ENCODE data around the gene TNS3. TPM values are rescaled to one million over a fixed set of nuclear protein-coding genes. Genes with fewer than 3 reads are reported as not detected.

Gene TNS3
- total RNA-seq, 8 experiments from 2014 or later: 2.6 to 49.9 (median 8.7) TPM

DNA sequence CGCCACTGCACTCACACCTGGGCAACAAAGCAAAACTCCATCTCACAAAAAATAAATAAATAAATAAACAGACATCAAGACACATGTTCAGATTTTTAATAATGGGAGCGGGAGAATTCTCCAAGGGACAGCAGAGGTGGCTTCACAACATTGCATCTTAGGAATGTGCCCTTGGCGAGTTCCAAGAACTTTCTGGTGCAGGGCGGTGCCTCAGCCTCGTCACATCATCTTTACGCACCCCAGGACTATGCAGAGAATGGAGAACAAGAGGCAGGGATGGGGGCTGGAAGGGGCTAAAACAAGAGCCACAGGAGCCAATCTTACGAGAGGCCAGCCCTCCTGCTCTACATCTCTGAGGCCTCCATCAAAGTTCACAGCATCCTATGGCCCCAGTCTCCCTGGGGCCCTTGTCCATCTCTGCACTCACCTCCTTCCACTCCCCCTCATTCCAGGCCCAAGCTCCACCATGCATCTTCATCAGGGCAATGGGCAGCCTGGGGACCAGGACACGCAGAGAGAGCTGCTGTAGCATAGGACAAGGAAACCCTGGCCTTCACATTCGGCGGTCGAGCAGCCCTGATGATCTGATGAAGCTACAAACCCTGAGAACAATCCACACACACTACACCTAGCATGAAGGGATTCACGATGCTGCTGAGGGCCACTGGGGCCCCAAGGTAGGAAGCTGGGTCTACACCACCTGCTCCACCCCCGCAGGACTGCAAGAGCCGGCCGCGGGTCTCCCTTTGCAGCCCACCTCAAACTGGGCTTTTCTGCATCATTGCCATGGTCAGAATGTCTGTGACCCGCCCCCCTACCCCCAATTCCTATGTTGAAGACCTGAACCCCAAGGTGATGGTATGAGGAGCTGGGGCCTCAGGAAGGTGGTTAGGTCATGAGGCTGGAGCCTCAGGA is 22.3 kb downstream of the TNS3 start:
- ATAC-seq (replicated peaks in 6 of 8): no peak
- Histone ChIP-seq H3K4me1 (replicated peaks in 1 of 2) (no peaks in the 10 kb centered on the region), H3K27ac (no peak overlapping the region), H3K4me3 (no peak overlapping the region)
- in situ Hi-C loops (cut with MboI; ENCODE audit: low pct_unique_long_range_greater_than_20kb in 2 of 9, low sequenced_read_pairs in 9 of 9, unreplicated experiment in 9 of 9): no loop called here
- 60 to 100% (median 100%) methylated on average over 1 to 6 of the region's 17 CpGs; no CpG with 5 or more reads in 3 of the 10 experiments for WGBS, 10 experiments

DNA sequence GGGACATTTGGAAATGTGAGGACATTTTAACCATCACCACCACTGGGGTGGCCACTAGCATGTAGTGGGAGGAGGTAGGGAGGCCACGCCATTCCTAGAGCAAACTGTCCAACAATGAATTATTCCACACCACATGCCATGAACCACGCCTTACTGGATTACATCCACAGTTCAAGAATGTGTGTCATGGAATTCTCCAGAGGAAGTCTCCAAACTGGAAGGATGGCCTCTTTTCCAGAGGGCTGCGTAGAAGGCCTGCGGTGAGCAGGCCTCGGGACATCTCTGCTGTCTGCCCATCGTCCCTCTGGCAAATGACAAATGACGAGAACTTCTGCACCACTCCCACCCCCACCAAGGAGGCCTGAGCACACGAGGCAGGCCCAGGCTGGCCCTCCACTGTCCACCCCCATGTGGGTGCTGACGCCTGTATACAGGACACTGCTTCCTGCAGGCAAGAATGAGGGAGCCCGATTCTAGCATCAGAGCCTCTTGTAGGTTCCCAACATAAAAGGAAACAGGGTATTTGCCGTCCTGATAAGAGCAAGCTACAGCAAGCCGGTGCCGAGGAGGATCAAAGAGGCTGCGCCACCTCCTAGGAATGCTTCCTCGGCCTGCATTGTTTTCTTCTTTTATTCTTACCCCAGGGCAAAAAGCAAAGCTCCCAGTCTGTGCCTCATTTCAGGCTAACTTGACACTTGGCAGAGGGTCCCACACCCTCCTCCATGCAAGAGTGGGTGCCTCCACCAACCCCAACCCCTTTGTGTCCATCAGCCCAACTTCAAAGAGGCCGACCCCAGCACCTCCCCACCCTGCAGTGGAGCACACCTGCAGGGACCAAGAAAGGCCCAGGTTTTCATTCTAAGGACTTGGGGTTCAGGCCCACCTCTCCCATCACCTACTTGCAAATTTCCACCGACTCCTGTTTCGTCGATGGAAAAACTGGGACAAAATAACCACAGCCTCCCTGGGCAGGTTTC is 23.9 kb downstream of the TNS3 start:
- Histone ChIP-seq H3K4me3 (no peak overlapping the region), H3K4me1 (replicated peaks in 1 of 2) (no peaks in the 10 kb centered on the region), H3K27ac (no peak overlapping the region)
- WGBS, 10 experiments: 15 to 95% (median 71%) methylated on average over 2 to 8 of the region's 19 CpGs; no CpG with 5 or more reads in 3 of the 10 experiments
- peak in 3 of 8 experiments; percentile 54 to 91 (median 79) for ATAC-seq (replicated peaks in 6 of 8)
- in situ Hi-C loops (cut with MboI; ENCODE audit: low pct_unique_long_range_greater_than_20kb in 2 of 9, low sequenced_read_pairs in 9 of 9, unreplicated experiment in 9 of 9): no loop called here

DNA sequence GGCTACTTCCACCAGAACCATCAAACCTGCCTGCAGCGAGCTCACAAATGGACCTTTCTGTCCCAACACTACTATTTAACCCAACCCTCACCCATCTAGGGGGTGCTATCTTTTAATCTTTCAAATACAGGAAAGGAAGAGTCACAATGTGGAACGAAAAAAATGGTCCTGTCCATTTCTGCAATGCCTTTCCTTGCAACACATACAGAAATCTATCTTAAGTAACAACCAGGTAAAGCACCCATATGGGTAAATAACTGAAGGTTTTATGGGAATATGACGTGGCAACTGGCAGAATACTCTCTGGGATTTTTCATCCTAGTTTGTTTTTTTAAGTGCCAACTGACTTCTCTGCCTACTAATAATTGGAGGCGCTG is 24.6 kb downstream of the TNS3 start:
- Histone ChIP-seq H3K4me3 (no peak overlapping the region), H3K4me1 (replicated peaks in 1 of 2) (no peaks in the 10 kb centered on the region), H3K27ac (no peak overlapping the region)
- in situ Hi-C loops (cut with MboI; ENCODE audit: low pct_unique_long_range_greater_than_20kb in 2 of 9, low sequenced_read_pairs in 9 of 9, unreplicated experiment in 9 of 9): no loop called here
- WGBS, 10 experiments: 38 to 100% (median 95%) methylated on average over 1 to 3 of the region's 4 CpGs; no CpG with 5 or more reads in 2 of the 10 experiments
- ATAC-seq (replicated peaks in 6 of 8): no peak

DNA sequence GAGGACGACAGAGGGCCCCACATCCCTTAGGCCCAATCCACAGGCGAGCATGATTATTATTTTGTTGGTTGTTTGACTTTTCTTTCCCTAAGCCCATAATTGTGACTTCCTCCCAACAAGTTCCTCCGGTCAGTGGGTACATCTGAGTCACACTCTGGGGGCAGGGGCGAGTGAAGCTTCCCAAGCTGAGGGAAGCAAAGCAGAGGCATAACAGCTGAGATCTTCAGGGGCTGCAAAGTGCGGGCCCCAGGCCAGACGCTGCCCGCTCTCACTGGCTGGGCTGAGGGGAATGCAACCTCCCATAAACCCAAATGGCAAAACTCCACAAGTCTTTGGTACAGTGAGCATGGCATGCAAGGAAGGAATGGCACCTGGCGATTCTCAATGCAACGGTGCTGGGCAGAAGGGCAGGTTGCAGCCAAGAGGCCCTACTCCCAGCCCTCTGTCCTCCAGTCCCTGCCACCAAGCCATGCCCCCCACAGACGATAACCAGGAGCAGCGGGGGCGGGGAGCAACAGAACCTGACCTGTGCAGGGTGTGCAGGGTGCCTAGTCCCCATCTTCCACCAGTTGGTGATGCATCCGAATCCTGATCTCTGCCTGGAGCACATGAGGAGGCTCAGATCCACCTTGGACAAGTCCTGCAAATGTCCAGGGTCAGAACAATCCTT is 25.3 kb downstream of the TNS3 start:
- in situ Hi-C loops (cut with MboI; ENCODE audit: low pct_unique_long_range_greater_than_20kb in 2 of 9, low sequenced_read_pairs in 9 of 9, unreplicated experiment in 9 of 9): no loop called here
- ATAC-seq (replicated peaks in 6 of 8): no peak
- Histone ChIP-seq H3K4me3 (no peak overlapping the region), H3K4me1 (replicated peaks in 1 of 2) (no peaks in the 10 kb centered on the region), H3K27ac (no peak overlapping the region)
- 88 to 100% (median 92%) methylated on average over 1 to 8 of the region's 13 CpGs; no CpG with 5 or more reads in 3 of the 10 experiments for WGBS, 10 experiments

DNA sequence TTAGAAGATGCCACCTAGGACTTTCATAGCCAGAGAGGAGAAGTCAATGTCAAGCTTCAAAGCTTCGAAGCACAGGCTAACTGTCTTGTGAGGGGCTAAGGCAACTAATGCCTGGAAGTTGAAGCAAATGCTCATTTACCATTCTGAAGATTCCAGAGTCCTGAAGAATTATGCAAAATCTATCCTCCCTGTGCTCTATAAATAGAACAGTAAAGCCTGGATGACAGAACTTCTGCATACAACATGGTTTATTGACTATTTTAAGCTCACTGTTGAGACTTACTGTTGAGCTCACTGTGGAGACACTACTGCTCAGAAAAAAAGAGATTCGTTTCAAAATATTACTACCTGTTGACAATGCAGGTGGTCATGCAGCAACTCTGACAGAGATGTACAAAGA is 28.6 kb downstream of the TNS3 start:
- H3K4me1 ChIP-seq (replicated peaks in 1 of 2): no peaks in the 10 kb centered on the region
- 80 to 100% (median 96%) methylated on average over 1 to 2 of the region's 2 CpGs; no CpG with 5 or more reads in 2 of the 10 experiments for WGBS, 10 experiments
- no peak overlapping the region for H3K27ac ChIP-seq
- H3K4me3 ChIP-seq: no peak overlapping the region
- in situ Hi-C loops (cut with MboI; ENCODE audit: low pct_unique_long_range_greater_than_20kb in 2 of 9, low sequenced_read_pairs in 9 of 9, unreplicated experiment in 9 of 9): no loop called here
- peak in 3 of 8 experiments; percentile 2 to 45 (median 20) for ATAC-seq (replicated peaks in 6 of 8)

DNA sequence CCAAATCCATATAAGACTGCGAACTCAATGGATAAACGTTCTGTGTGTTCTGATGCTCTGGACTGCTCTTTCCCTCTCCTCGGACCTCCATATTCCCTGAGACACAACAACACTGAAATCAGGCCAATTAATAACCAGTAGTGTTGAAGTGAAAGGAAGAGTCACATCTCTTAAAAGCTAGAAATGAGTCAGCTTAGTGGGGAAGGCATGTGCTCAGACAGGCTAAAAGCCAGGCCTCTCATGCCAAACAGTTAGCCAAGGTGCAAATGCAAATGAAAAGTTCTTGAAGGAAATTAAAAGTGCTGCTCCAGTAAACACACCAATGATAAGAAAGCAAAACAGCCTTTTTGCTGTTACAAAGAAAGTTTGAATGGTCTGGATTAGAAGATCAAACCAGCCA is 29.3 kb downstream of the TNS3 start:
- no peak overlapping the region for H3K27ac ChIP-seq
- 0 to 83% (median 46%) methylated on average over 1 to 3 of the region's 3 CpGs; no CpG with 5 or more reads in 3 of the 10 experiments for WGBS, 10 experiments
- no peak overlapping the region for H3K4me3 ChIP-seq
- peak in 4 of 8 experiments; percentile 8 to 70 (median 34) for ATAC-seq (replicated peaks in 6 of 8)
- in situ Hi-C loops (cut with MboI; ENCODE audit: low pct_unique_long_range_greater_than_20kb in 2 of 9, low sequenced_read_pairs in 9 of 9, unreplicated experiment in 9 of 9): no loop called here
- H3K4me1 ChIP-seq (replicated peaks in 1 of 2): no peaks in the 10 kb centered on the region

DNA sequence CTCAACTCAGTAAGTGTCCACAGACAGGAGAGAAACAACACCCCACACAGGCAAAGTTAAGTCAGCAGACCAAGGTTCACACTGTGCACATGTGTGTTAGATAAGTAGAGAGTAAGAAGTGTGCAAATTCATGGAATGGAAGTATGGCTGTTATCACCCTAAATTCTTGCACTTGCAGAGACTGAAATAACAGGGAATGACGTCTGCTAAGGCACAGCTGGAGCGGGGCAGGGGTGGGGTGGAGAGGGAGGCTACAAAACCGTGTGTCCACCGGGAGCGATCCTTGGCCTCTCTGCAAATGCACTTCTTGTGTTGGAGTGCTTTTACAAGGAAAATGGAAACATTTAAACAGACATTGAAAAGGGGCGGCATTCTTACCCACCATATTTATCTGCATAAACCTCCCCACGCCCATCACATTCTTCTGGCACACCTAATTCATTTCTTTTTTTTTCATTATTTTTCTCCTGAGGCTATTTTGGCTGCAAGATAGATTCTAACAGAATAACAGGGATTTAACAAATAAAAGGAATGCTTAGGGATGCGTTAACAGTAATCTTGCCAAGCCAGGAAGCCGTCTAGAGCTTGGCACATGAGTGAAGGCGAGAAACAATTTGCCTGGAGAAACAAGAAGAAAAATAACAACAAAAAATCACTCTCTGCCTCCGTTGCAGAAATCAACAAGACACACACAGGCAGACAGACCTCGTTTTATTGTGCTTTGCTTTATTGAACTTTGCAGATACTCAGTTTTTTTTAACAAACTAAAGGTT is 30.1 kb downstream of the TNS3 start:
- H3K4me1 ChIP-seq (replicated peaks in 1 of 2): no peaks in the 10 kb centered on the region
- ATAC-seq (replicated peaks in 6 of 8): peak in 3 of 8 experiments; percentile 52 to 74 (median 70)
- H3K4me3 ChIP-seq: no peak overlapping the region
- no peak overlapping the region for H3K27ac ChIP-seq
- WGBS, 10 experiments: 0 to 90% (median 75%) methylated on average over 1 to 12 of the region's 12 CpGs
- in situ Hi-C loops (cut with MboI; ENCODE audit: low pct_unique_long_range_greater_than_20kb in 2 of 9, low sequenced_read_pairs in 9 of 9, unreplicated experiment in 9 of 9): no loop called here

DNA sequence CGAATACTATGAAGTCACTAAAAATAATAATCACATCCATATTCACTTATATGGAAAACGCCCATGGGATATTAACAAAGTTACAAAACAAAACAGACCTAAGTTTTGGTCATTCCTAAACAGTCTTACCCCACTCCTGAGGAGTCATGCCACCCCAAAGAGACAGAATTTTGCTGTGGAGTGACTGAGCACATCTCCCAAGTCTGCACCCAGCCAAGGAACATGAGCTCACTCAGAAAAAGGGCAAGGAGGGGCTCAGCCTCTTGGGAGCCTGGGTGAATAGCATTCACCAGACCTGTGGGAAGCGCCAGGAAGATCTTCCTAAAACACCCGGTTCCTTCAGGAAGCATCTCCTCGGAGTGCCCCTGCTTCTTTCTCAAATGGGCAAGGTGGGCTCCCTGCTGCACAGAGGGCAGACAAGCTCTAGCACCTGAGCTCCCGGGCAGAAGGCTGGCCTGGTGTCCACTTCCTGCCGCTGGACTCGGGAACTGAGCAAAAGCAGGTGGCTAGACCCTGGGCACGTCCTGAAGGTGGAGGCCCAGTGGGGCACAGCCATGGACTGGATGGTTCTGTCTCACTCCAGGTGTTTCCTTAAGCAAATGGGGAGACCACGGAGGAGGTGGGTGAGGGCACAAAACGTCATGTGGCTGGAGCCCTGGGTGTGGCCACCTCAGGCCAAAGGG is 31.0 kb downstream of the TNS3 start:
- Histone ChIP-seq H3K4me3 (no peak overlapping the region), H3K27ac (no peak overlapping the region), H3K4me1 (replicated peaks in 1 of 2) (no peaks in the 10 kb centered on the region)
- peak in 3 of 8 experiments; percentile 19 to 34 (median 21) for ATAC-seq (replicated peaks in 6 of 8)
- in situ Hi-C loops (cut with MboI; ENCODE audit: low pct_unique_long_range_greater_than_20kb in 2 of 9, low sequenced_read_pairs in 9 of 9, unreplicated experiment in 9 of 9): no loop called here
- WGBS, 10 experiments: 0 to 100% (median 84%) methylated on average over 1 to 7 of the region's 11 CpGs; no CpG with 5 or more reads in 1 of the 10 experiments

DNA sequence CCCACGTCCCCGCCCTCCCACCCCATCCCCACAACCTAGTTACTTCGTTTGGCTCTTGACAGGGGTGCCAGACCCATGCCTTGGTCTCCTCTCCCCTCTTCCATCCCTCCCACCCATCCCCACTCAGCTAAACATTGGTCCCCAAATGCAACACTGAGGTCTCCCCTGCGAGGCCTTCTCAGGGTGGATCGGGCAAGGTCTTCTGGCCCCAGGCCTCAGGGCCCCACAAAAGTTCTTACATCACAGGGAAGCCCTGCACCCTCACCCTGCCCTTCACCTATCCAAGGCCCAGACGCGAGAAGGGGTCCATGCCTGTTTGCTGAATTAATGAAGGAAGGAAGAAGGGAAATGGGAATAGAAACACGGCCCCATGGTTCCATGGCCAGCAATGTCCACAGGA is 32.0 kb downstream of the TNS3 start:
- Histone ChIP-seq H3K4me3 (no peak overlapping the region), H3K27ac (no peak overlapping the region), H3K4me1 (replicated peaks in 1 of 2) (no peaks in the 10 kb centered on the region)
- in situ Hi-C loops (cut with MboI; ENCODE audit: low pct_unique_long_range_greater_than_20kb in 2 of 9, low sequenced_read_pairs in 9 of 9, unreplicated experiment in 9 of 9): no loop called here
- no peak for ATAC-seq (replicated peaks in 6 of 8)
- 50 to 100% (median 100%) methylated on average over 1 to 3 of the region's 8 CpGs; no CpG with 5 or more reads in 4 of the 10 experiments for WGBS, 10 experiments

DNA sequence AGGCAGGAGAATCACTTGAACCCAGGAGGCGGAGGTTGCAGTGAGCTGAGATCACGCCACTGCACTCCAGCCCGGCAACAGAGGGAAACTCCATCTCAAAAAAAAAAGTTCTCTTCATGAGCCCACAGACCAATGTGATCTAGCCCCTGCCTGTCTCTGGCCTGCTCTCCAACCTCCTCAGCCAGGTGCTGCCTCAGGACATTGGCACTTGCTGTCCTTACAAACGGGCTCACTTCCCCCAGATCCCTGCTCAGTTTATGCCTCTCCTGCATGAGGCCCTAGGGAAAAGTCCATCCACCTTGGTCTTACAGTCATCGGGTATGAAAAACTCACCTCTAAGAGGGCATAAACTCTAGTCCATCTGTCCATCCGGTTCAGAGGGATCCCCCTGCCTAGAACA is 32.5 kb downstream of the TNS3 start:
- H3K27ac ChIP-seq: no peak overlapping the region
- H3K4me3 ChIP-seq: no peak overlapping the region
- WGBS, 10 experiments: 66 to 100% (median 96%) methylated on average over 1 to 5 of the region's 6 CpGs; no CpG with 5 or more reads in 4 of the 10 experiments
- H3K4me1 ChIP-seq (replicated peaks in 1 of 2): no peaks in the 10 kb centered on the region
- ATAC-seq (replicated peaks in 6 of 8): no peak
- in situ Hi-C loops (cut with MboI; ENCODE audit: low pct_unique_long_range_greater_than_20kb in 2 of 9, low sequenced_read_pairs in 9 of 9, unreplicated experiment in 9 of 9): no loop called here

DNA sequence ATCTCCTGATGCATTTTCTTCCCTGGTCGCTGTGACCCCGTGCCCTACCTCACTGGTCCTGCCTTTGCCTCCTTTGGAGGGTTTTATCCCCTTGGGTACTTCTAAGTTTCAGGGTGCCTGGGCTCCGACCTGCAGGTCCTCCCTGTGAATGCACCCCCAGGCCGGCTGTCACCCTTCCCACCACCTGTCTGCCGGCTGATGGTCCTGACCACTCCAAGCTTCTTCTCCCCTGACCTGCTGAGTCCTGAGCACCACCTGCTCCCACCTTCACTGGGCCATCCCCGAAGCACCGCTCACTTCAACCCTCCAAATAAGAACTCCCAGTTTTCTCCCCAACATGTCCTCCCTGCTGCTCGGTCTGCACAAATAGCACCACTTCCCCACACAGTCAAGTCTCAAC is 33.4 kb downstream of the TNS3 start:
- in situ Hi-C loops (cut with MboI; ENCODE audit: low pct_unique_long_range_greater_than_20kb in 2 of 9, low sequenced_read_pairs in 9 of 9, unreplicated experiment in 9 of 9): no loop called here
- Histone ChIP-seq H3K4me1 (replicated peaks in 1 of 2) (no peaks in the 10 kb centered on the region), H3K27ac (no peak overlapping the region), H3K4me3 (no peak overlapping the region)
- ATAC-seq (replicated peaks in 6 of 8): no peak
- 90 to 100% (median 98%) methylated on average over 1 to 6 of the region's 8 CpGs; no CpG with 5 or more reads in 1 of the 10 experiments for WGBS, 10 experiments
